ENCODE data around the gene PCCA.

DNA sequence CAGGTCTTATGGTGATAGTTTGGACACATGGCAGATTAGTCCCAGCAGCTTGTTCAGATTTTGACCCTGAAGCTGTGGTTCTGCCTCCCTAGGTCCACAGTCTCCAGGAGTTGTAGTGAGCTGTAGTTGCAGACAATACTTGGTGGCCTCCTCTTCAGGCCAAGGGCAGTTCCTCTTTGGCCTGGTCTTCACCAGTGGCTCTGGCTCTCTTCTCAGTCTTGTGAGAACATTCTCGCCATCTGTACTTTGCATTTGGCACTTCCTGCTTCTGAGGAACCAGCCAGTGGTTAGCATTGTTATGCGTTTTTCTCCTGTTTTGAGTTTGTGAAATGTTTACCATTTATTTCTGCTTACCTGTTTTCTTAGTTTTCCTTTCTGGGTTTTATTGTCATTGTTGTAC lies 40.7 kb downstream of the PCCA start:
- TF ChIP-seq EZH2 (IDR thresholded peaks at IDR 0.05; ENCODE audit: borderline replicate concordance, low read depth, low read length, severe bottlenecking): no peak
- TF ChIP-seq, protein P1, sequence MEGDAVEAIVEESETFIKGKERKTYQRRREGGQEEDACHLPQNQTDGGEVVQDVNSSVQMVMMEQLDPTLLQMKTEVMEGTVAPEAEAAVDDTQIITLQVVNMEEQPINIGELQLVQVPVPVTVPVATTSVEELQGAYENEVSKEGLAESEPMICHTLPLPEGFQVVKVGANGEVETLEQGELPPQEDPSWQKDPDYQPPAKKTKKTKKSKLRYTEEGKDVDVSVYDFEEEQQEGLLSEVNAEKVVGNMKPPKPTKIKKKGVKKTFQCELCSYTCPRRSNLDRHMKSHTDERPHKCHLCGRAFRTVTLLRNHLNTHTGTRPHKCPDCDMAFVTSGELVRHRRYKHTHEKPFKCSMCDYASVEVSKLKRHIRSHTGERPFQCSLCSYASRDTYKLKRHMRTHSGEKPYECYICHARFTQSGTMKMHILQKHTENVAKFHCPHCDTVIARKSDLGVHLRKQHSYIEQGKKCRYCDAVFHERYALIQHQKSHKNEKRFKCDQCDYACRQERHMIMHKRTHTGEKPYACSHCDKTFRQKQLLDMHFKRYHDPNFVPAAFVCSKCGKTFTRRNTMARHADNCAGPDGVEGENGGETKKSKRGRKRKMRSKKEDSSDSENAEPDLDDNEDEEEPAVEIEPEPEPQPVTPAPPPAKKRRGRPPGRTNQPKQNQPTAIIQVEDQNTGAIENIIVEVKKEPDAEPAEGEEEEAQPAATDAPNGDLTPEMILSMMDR (IDR thresholded peaks at IDR 0.05; ENCODE audit: extremely low read depth in 1 of 2, insufficient read depth in 1 of 2, low read depth in 1 of 2, low read length in 2 of 2): no peak
- no peak for TF ChIP-seq POLR2AphosphoS5 (IDR thresholded peaks at IDR 0.05; ENCODE audit: insufficient read depth, low read depth, low read length)
- no peak for TF ChIP-seq POLR2A (IDR thresholded peaks at IDR 0.05; ENCODE audit: low read depth, low read length)
- no peak for TF ChIP-seq FOS (IDR thresholded peaks at IDR 0.05; ENCODE audit: borderline replicate concordance, insufficient read depth, low read length)
- no peak for TF ChIP-seq MYC (IDR thresholded peaks at IDR 0.05; ENCODE audit: low read depth, low read length)
- TF ChIP-seq, protein P2, sequence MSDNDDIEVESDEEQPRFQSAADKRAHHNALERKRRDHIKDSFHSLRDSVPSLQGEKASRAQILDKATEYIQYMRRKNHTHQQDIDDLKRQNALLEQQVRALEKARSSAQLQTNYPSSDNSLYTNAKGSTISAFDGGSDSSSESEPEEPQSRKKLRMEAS (IDR thresholded peaks at IDR 0.05; ENCODE audit: insufficient read depth, insufficient read length): no peak
